Measurements from ENCODE around the gene SART3. TPM values are rescaled to one million over a fixed set of nuclear protein-coding genes. Genes with fewer than 3 reads are reported as not detected.
A peak's percentile ranks its signal among the peaks of the same experiment; 100 is the strongest.

The SART3 gene
- polyA plus RNA-seq, 1 donor from 2014 or later, result 51.9 TPM

DNA sequence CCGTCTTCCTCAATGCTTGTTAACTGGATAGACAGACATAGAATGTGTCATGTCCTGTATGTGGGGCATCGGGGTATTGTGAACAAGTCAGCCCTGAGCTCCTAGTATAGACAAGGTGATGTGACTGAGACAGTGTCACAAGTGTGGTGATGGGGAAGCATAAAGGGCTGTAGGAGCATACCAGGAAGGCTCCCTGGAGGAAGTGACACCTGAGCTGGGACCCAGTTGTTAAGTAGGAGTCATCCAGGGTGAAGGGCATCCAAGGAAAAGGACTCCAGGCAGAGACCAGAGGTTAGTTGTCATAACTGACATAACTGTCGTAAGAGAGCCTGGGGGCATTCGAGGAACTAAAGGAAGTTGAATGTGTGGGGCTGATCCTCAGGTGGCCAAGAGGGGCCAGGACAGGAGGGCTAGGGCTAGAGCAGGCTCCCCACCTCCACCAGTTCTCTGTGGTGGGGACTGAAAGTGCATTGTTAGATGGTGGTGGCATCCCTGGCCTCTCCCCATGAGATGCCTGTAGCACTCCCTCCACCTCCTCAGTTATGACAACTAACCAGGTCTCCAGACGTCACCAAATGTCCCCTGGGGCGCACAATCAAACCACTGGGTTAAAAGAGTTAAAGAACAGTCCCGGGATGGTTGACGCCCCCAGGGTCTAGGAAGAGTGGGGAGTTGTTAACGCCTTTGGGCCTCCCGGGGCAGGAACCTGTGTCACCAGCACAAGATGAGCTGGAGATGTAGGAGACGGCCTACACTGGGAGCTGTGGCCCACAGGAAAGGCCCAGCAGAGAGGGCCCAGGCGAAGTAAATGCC, 43.5 kb downstream of the SART3 start:
- Mint-ChIP-seq H3K4me1 (peaks cover 4 to 14% (median 12%) of the 10 kb centered on the region in 3 donors), H3K4me3 (peak overlapping the region in 2 of 4 donors; percentile 25 to 89), H3K36me3 (no peaks in the 10 kb centered on the region), H3K27me3 (no peaks in the 10 kb centered on the region), H3K9me3 (no peaks in the 10 kb centered on the region), H3K27ac (peak overlapping the region in 2 of 3 donors; percentile 67 to 88)

DNA sequence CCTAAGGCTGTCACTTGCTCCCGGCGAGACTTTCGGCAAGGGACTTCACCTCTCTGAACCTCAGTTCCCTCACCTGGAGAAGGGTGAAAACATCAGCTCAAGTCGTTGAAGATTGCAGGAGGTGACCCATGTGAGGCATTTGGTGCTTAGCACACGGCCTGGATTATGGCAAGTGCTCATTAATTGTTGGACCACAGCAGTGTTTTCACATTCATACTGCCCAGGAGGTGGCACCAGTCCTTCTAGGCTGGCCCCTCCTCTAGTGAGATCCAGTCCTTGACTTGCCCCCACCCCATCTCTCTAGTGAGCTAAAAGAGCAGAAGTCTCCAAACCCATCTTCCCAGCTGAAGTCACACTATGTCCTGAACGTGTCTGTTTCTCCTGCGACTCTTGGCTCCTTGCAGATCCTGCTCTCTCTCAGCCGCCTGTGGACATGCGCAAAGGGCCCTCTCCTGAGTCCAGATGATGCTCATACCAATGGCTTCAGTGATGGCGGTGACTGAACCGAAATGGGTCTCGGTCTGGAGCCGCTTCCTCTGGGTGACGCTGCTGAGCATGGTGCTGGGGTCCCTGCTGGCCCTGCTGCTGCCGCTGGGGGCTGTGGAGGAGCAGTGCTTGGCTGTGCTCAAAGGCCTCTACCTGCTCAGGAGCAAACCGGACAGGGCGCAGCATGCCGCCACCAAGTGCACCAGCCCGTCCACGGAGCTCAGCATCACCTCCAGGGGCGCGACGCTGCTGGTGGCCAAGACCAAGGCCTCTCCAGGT, 44.3 kb downstream of the SART3 start:
- Mint-ChIP-seq H3K4me3 (peak overlapping the region in 3 of 4 donors; percentile 89 to 98 (median 94)), H3K27ac (peak overlapping the region; percentile 70 to 88 (median 71)), H3K9me3 (no peaks in the 10 kb centered on the region), H3K27me3 (no peaks in the 10 kb centered on the region), H3K36me3 (no peaks in the 10 kb centered on the region), H3K4me1 (peaks cover 10 to 20% (median 18%) of the 10 kb centered on the region in 3 donors)

DNA sequence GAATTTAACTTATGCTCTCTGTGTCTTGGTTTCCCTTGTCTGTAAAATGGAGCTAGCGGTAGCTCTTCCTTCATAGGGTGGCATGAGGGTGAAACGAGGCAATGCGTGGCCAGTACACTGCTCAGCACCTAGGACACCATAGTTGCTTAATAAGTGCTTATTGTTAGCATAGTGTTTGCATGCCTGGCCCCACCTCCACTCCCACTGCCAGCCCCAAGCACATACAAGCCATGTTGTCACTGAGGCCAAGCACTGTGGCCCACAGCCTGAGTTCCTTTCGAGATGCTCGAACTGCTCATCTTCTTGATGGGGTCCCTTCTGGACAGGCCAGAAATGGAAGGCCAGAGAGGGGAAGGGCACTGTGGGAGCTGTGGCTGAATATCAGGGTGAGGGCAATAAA, 45.1 kb downstream of the SART3 start:
- Mint-ChIP-seq H3K36me3 (no peaks in the 10 kb centered on the region), H3K9me3 (peaks cover 0 to 2% (median 0%) of the 10 kb centered on the region in 3 donors), H3K27me3 (no peaks in the 10 kb centered on the region), H3K4me1 (peaks cover 14 to 26% (median 25%) of the 10 kb centered on the region in 3 donors), H3K27ac (peak overlapping the region; percentile 70 to 96 (median 94)), H3K4me3 (peak overlapping the region; percentile 89 to 98 (median 96))

DNA sequence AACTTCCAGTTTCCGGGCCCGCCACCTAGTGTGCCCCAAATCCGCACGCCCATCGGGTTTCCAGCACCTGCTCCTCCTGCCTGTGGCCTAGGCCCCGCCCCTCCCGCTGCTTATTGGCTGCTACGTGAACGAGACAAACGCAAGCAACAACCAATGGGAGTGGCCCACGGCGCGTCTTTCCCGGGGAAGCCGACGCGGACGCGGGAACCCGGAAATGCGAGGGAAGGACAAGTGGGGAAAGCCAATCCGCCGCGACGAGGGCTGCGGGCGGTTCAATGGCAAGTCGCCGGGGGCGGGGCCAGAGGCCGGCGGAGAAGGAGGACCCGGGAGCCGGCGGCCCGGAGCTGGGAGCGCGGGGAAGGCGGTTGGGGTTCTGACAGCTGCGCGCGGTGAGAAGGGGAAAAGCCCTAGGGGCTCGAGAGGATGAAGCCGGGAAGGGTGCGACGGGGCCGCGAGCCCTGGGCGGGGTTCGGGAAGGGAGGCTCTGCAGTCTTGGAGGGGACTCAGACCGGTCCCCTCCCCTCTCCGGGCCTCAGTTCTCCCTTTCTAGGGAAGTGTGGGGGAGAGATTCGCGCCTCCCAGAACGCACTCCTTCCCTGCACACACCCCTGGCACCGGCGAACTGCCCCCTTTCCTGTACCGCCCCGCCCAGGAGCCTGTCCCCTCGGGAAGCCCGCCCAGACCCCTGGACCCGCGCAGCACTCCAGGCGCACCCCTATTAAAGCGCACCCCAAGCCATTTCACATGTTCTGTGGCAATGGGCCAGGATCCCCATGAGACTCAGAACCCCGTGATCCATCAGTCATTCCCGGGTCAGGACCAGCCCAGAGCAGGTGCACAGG, 45.8 kb downstream of the SART3 start, which contains the start of gene FICD:
Gene FICD, plus strand, starts transcription at position 305 of the 842 bp plus-strand sequence. CDS start 1,696 bp downstream, outside the sequence.
- peak within 1 kb of the TSS; percentile 70 to 96 (median 94) for H3K27ac Mint-ChIP-seq
- peak within 1 kb of the TSS; percentile 89 to 98 (median 96) for H3K4me3 Mint-ChIP-seq
- peaks cover 0 to 2% (median 0%) of the 10 kb centered on the region in 3 donors for H3K9me3 Mint-ChIP-seq

DNA sequence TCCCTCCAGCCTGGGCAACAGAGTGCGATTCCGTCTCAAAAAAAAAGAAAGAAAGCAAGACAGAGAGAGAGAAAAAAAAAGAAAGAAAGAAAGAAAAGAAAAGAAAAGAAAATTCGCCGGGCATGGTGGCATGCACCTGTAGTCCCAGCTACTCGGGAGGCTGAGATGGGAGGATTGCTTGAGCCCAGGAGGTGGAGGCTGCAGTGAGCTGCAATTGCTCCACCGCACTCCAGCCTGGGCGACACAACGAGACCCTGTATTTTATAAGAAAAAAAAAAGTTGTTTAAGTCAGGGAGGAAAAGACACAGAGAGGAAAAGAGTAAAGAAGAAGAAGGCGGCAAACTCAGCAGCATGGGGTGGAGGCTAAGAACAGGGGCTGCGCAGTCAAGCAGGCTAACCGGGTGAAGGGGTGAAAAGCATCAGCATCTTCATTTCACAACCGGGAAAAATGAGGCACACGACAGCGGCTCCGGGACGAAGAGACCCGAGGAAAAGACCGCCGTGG, 46.5 kb downstream of the SART3 start:
- H3K4me1 Mint-ChIP-seq, result peaks cover 14 to 27% (median 26%) of the 10 kb centered on the region in 3 donors
- H3K9me3 Mint-ChIP-seq, result peaks cover 0 to 2% (median 0%) of the 10 kb centered on the region in 3 donors
- no peaks in the 10 kb centered on the region for H3K27me3 Mint-ChIP-seq
- H3K36me3 Mint-ChIP-seq, result no peaks in the 10 kb centered on the region
- H3K4me3 Mint-ChIP-seq, result peak overlapping the region; percentile 89 to 98 (median 96)
- peak overlapping the region; percentile 70 to 96 (median 94) for H3K27ac Mint-ChIP-seq

More for the DNA sequence above, 45.8 kb downstream of the SART3 start, which contains the start of gene FICD:
- Mint-ChIP-seq H3K36me3 (no peaks in the 10 kb centered on the region), H3K27me3 (no peaks in the 10 kb centered on the region), H3K4me1 (peaks cover 14 to 28% (median 27%) of the 10 kb centered on the region in 3 donors)

DNA sequence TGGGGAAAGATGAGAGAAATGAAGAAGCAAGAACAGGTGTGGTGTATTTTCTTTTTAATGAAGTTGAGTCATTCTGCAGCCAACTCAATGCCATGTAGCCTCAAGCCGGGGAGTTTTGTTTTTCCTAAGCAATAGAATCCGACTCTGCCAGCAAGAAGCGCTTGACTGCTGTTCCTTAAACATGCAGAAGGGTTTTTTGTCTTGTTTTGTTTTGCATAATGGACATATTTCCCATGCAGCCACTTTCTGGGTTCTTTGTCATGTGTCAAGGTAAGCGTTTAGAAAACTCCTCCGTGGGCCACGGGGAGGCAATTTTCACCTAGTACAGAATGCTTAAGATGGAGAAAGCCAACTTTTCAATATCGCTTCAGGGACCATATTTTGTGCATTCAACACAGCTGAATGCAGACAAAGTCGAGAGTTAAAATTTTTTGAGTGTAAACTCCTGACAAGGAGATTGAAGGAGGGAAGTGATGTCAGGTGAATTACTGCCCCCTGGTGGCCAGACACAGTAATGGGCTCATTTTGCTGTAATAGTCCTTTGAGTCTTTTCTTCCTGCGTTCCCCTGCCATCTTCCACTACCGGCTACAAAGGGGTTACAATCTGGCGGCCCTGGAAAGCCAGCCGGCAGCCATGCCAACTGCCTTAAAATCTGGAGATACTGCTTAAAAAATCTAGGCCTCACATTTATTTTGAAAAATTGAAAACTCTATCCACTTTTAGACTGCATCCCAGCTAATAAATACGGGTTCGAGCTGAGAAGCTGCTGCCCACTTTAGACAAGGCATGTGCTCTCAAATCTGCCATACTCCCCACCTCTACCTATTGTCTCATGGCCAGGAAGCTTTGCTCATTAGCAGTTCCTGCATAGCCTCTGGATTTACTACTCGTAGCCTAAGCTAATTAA, 49.1 kb downstream of the SART3 start:
- no peaks in the 10 kb centered on the region for H3K27me3 Mint-ChIP-seq
- H3K27ac Mint-ChIP-seq, result peak overlapping the region; percentile 75 to 90 (median 90)
- H3K9me3 Mint-ChIP-seq, result peaks cover 0 to 2% (median 0%) of the 10 kb centered on the region in 3 donors
- no peaks in the 10 kb centered on the region for H3K36me3 Mint-ChIP-seq
- H3K4me1 Mint-ChIP-seq, result peaks cover 14 to 24% (median 23%) of the 10 kb centered on the region in 3 donors
- peak overlapping the region; percentile 78 to 94 (median 90) for H3K4me3 Mint-ChIP-seq

DNA sequence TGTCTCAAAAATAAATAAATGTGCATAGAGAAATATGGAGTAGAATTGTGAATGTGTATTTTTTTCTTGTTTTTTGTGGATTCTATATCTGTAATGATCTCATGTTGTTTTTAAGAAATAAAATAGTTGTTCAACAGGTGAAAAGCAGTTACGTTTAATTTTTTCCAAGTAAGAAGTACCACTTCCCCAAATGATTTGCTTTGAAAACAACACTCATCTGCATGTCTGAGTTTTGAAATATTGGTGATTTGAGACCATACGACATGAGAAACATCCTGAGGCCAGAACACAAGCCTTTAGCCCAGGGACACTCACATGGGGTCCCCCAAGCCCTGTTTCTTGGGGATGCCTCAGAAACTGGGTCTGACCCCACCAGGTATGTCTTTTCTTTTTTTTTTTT, 50.1 kb downstream of the SART3 start:
- Mint-ChIP-seq H3K9me3 (peaks cover 0 to 2% (median 0%) of the 10 kb centered on the region in 3 donors), H3K27me3 (no peaks in the 10 kb centered on the region), H3K36me3 (no peaks in the 10 kb centered on the region), H3K27ac (peak overlapping the region; percentile 75 to 90 (median 90)), H3K4me1 (peaks cover 12 to 19% (median 15%) of the 10 kb centered on the region in 3 donors), H3K4me3 (peak overlapping the region; percentile 78 to 94 (median 90))

DNA sequence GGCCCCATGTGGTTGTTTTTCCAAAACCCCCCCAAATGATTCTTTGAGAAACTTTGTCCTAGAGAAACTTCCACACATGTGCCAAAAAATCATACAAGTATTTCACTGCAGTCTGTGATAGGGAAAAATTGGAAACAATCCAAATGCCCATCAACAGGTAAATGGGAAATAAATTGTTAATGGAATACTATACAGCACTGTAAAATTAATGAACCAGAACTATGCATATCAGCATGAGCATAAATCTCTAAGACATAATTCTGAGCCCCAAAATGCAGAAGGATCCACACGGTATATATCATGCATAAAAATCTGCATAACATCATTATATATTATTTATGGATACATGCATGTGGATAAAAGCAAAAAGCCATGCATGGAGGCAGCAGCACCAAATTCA, 51.2 kb downstream of the SART3 start:
- peaks cover 9 to 15% (median 14%) of the 10 kb centered on the region in 3 donors for H3K4me1 Mint-ChIP-seq
- peaks cover under 1 to 2% (median 2%) of the 10 kb centered on the region in 3 donors for H3K9me3 Mint-ChIP-seq
- no peaks in the 10 kb centered on the region for H3K27me3 Mint-ChIP-seq
- H3K27ac Mint-ChIP-seq, result peak overlapping the region in 1 of 3 donors; percentile 49
- no peaks in the 10 kb centered on the region for H3K36me3 Mint-ChIP-seq
- H3K4me3 Mint-ChIP-seq, result peak overlapping the region in 2 of 4 donors; percentile 18 to 49

DNA sequence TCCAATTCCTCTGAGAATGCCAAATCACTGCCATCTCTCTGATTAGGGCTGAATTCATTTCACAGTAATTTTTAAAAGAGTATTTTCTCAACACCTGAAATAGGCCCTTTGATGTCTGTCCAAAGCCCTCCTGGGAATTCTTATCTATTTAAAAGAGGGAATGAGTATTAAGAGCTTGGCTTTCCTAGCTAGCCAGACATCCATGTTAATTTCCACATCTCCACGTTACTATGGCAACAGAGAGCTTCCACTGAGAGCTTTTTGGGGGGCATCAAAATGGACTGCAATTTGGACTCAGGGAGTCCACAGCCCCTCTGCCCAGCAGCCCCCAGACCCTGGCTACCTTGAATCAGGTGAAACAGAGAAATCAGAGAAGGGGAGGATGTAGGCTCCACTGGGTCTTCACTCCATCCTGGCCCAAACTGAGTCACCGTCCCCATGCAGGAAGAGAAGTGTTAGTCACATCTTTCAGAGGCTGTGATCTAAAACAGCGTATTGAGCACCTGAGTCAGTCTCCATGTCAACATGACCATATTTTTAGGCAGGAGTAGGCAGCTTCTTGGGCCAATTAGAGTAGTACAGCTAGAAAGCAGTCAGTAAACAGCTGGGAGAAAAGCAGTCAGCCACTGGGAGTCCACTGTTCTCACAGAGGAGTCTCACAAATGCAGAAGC, 52.9 kb downstream of the SART3 start:
- H3K9me3 Mint-ChIP-seq, result peaks cover 5 to 15% (median 7%) of the 10 kb centered on the region in 3 donors
- H3K4me3 Mint-ChIP-seq, result peak overlapping the region in 1 of 4 donors; percentile 11
- no peaks in the 10 kb centered on the region for H3K36me3 Mint-ChIP-seq
- no peaks in the 10 kb centered on the region for H3K27me3 Mint-ChIP-seq
- no peak overlapping the region for H3K27ac Mint-ChIP-seq
- peaks cover 9 to 15% (median 14%) of the 10 kb centered on the region in 3 donors for H3K4me1 Mint-ChIP-seq

DNA sequence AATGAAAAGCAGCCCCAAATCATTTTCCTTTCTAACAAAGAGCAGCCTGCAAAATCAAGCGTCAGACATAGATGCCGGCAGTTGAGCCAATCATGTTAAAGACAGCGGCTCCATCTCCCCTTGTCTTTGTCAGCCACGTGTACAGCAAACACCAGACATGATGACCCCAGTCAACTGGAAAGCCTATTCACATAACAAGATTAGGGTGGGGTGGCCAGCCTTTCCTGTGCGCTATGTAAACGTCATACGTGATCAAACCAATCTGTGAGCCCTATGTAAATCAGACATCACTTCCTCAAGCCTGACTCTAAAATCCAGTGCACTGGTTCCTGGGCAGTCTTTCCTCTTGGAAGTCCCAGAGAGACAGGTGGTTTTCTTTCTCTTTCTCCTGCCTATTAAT, 55.8 kb downstream of the SART3 start:
- no peak overlapping the region for H3K27ac Mint-ChIP-seq
- peaks cover 4% of the 10 kb centered on the region for H3K36me3 Mint-ChIP-seq
- H3K27me3 Mint-ChIP-seq, result no peaks in the 10 kb centered on the region
- peaks cover 9 to 23% (median 11%) of the 10 kb centered on the region in 3 donors for H3K9me3 Mint-ChIP-seq
- H3K4me1 Mint-ChIP-seq, result no peaks in the 10 kb centered on the region
- no peak overlapping the region for H3K4me3 Mint-ChIP-seq

DNA sequence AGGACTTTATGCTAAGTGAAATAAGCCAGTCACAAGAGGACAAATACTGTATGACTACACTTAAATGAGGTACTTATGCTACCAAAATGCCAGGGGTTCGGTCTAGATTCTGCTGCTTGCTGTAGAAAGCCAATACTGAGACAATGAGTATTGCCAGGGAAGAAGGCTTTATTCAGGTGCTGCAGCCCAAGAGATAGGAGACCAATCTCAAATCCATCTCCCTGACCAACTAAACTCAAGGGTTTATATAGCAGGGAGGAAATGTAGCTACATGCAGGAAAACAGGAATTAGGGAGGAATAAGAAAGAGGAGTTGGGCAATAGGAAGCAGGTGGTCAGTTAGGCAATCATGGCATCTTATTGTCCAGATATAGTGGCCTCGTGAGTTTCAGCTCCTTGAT, 58.1 kb downstream of the SART3 start:
- no peak overlapping the region for H3K4me3 Mint-ChIP-seq
- H3K36me3 Mint-ChIP-seq, result peaks cover 4% of the 10 kb centered on the region
- H3K27me3 Mint-ChIP-seq, result peaks cover 5% of the 10 kb centered on the region
- H3K27ac Mint-ChIP-seq, result no peak overlapping the region
- H3K9me3 Mint-ChIP-seq, result peaks cover 9 to 23% (median 11%) of the 10 kb centered on the region in 3 donors
- H3K4me1 Mint-ChIP-seq, result peaks cover 0 to 2% (median 0%) of the 10 kb centered on the region in 3 donors

DNA sequence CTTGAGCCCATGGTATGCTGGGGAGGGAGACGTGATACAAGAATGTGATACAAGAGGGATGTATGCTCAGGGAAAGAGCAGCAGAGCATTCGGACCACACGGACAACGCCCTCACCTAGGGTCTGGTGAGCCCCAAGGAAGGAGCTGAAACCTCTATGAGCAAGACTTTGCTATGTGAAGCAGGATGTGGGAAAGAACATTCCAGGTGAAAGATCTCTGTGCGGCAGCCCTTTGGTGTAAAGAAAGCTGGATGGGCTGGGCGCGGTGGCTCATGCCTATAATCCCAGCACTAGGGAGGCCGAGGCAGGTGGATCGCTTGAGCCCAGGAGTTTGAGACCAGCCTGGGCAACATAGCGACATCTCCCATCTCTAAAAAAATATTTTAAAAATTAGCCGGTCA, 62.8 kb downstream of the SART3 start:
- H3K4me3 Mint-ChIP-seq, result no peak overlapping the region
- H3K36me3 Mint-ChIP-seq, result peaks cover 4% of the 10 kb centered on the region
- H3K27me3 Mint-ChIP-seq, result peaks cover 30% of the 10 kb centered on the region
- H3K9me3 Mint-ChIP-seq, result peaks cover 4 to 9% (median 6%) of the 10 kb centered on the region in 3 donors
- H3K27ac Mint-ChIP-seq, result no peak overlapping the region
- peaks cover 0 to 2% (median 0%) of the 10 kb centered on the region in 3 donors for H3K4me1 Mint-ChIP-seq

Measured in IgD-negative memory B cell (primary cell).